A204.1 (cell line): ENCODE measurements around the gene M1AP.
A peak's percentile ranks its signal among the peaks of the same experiment; 100 is the strongest.

ENCODE experiments used
- FAIRE-seq: peaks from 2 replicates; lab custom pipeline; 2012; peaks lifted over from hg19 to GRCh38; lab: Jason Lieb, UNC

Gene M1AP

GRCh38 chr2:74593826-74594772, 54.0 kb downstream of the M1AP start:
- no peak for FAIRE-seq

GRCh38 chr2:74588664-74589063, 59.5 kb downstream of the M1AP start:
- no peak for FAIRE-seq

DNA sequence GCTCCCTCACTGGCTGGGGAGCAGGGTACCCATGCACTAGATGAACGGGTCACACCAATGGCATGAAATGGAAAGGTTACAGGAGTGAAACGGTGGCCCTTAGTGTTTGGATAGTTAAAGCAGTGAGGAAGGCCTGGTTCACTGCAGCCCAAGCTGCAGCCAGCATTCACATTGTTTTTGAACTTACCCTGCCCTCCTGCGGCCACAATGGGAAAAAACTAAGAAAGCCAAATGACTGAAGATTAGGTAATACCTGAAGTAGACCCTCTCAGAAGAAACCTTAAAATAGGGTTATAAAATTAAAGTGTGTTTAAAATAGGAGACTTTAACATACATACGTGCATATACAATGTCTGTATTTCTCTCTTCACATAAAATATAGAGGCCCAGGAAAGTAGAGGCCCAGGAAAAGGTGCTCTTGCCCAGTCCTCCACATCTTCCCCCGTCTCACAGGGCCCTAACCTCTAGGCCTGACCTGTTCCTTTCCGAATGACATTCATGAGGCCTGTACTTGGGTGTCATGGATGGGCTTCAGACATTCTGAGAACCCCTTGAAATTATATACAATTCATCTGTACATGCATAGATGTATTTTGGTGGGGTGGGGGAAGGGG, 60.4 kb downstream of the M1AP start:
- peak; percentile 95 for FAIRE-seq

- FAIRE-seq, result peak; percentile 82
Measured at GRCh38 chr2:74585406-74586185, 62.5 kb downstream of the M1AP start.

- FAIRE-seq, result peak; percentile 61
Measured at GRCh38 chr2:74584088-74584645, 64.0 kb downstream of the M1AP start.

DNA sequence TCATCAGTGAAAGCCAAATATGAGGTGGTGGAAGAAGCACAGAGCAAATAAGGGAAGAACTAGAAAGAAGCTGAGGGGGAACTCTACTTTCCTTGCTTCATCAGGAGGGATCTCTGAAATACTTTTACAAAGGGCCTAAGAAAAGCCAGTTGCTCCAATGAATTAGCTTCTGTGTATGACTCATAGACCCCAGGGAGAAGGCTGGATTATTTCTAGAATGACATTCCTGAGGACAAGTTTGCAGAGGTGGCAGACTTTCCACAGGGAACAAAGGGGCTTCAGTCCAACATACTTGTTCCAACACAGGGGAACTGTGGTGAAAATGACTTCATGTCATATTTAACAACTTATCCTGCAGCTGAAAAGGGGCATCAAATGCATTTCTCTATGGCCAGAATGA, 64.6 kb downstream of the M1AP start:
- FAIRE-seq, result peak; percentile 99

DNA sequence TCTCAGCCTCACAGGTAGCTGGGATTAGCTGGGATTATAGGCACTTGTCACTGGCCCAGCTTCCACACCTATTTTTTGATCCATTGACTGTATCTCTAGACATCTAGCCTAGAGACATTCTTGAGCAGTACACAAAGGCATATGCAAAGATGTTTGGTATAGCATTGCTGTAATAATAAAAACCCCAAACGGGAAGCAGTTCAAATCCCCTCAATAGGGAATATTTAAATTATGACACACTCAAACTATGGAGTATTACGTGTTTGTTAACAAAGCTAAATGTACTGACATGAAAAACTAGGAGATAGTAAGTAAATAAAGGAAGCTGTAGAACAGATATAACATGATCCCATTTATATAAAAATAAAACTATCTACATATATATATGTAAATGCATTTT, 65.9 kb downstream of the M1AP start:
- FAIRE-seq, result no peak

- FAIRE-seq, result no peak
Measured at GRCh38 chr2:74581463-74581862, 66.7 kb downstream of the M1AP start.

DNA sequence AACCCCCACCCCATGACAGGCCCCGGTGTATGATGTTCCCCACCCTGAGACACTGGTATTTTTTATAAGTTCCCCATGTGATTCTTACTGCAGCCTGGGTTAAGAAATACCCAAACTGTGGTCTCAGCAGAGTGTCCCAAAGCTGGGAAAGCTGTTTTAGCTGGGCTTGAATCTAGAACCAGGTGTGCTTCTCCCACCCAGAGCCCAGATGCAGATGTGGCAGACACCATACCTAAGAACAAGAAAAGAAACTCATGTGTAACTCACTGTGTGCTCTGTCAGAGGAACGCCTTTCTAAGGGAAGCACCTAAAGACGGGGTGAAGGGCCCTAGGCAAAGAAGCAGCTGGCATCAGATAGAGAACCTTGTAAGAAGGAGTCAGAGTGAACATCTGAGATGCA, 69.7 kb downstream of the M1AP start:
- FAIRE-seq, result no peak

DNA sequence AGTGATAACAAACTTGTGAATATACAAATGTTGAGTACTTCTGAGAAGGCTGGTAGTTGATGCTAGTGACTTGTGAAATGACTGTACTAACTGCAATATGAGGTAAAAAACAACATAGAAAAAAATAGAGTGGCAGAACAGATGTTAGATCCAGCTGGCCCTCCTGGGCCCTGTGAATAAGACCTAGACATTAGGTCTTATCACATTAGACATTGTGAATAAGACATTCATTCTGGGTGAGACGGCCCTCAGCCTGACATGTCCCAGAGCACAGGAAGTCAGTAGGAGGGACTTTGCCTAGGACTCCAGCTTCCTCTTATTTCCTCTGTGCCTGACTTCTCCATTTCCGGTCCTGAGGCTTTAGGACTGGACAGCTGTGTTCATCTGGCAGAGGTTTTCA, 70.7 kb downstream of the M1AP start:
- no peak for FAIRE-seq

- peak; percentile 77 for FAIRE-seq
Measured at GRCh38 chr2:74576863-74577229, 71.3 kb downstream of the M1AP start.

GRCh38 chr2:74576211-74576862, 71.8 kb downstream of the M1AP start:
- no peak for FAIRE-seq

- no peak for FAIRE-seq
Measured at GRCh38 chr2:74575320-74575719, 72.8 kb downstream of the M1AP start.

DNA sequence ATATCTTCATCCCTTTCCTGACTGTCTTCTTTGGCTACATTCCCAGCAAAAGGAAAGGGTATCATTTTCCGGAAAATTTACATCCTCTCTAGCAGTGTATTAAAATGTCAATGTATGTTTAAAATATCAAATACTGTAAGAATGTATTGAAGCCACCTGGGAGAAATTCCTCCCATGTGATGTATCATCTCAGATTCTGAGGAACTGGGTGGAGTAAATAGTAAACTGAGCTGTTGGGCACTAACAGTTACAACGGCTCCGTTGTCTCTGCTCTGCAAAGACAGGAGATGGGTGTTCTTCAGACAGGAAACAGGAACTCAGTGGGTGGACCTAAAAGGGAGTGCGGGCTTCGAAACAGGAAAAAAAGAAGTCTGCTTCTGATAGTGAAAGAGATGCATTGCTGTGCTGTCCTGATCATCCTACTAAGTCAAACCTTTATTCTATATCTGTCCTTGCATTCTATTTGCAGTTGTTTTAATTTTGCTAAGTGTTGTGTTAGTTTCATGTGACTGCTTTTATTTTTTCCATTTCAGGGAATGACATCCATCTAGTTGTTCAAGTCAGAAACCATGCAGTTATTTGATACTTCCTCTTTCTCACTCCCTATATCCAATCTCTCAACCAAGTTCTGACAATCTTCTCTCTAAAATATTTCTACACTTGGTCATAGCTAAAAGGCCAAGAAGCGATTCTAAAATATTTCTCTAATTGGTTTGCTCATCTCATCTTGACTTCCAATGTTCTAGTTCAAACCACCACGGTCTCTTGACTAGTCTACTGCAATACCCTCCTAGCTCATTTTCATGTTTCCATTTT, 74.2 kb downstream of the M1AP start:
- peak; percentile 100 for FAIRE-seq

- FAIRE-seq, result no peak
Measured at GRCh38 chr2:74572178-74572925, 75.8 kb downstream of the M1AP start.

- no peak for FAIRE-seq
Measured at GRCh38 chr2:74571058-74571457, 77.1 kb downstream of the M1AP start.

GRCh38 chr2:74569686-74570085, 78.4 kb downstream of the M1AP start:
- FAIRE-seq, result no peak

DNA sequence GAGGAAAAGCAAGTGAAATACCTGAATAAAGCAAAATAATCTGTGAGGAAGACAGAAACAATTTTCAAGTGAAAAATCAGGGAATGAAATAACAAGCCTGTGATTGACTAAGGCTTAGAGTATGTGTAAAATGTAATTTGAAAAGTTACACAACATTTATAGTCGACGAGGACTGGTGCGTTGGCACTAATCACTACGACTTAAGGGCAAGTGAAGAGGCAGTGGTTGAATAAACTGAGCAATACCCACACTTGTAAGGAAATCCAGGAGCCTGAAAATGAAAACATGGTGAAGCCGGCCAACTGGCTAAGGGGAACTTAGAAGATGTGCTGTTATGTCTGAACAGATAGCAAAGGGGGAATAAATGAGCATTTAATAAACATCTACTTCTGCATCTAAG, 80.2 kb downstream of the M1AP start:
- peak; percentile 82 for FAIRE-seq

GRCh38 chr2:74566754-74567085, 81.4 kb downstream of the M1AP start:
- FAIRE-seq, result peak; percentile 99

DNA sequence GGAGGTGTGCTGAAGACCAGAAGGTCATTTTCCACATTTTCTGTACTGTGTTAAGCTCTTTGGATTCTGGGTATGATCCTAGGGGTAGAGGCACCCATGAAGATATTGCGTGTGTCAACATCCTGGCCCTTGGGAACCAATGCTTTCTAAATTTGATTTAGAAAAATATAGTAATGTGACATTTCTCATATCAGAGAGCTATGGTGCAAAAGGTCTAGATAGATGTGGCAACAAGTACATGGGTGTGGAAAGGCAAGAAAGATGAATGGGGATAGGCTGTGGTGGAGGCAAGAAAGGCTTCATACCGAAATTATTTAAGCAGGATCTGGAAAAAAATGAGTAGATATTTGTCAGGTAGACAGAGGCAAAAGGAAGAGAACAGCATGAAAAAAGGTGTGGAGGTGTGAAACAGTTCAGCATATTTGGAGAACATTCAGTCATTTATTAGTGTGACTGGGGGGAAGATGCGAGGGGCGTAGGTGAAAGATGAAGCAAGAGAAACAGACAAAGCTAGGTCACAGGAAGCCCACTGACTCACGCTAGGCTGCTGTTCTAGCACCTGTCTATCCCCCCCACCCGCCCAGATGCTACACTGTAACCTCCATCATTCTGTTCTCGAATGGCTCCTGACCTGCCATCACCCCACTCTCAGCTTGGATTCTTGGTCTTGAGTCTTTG, 81.9 kb downstream of the M1AP start:
- FAIRE-seq, result no peak
